Measurements from ENCODE around the gene DCTN3. TPM values are rescaled to one million over a fixed set of nuclear protein-coding genes. Genes with fewer than 3 reads are reported as not detected.
A peak's percentile ranks its signal among the peaks of the same experiment; 100 is the strongest.

Gene DCTN3
- total and polyA plus RNA-seq, 10 of the 15 experiments (the other 5 are each of a cell fraction or from before 2014, with no cell fraction given): 19.0 to 120 (median 71.8) TPM

GRCh38 chr9:34646211-34647083 lies 26.2 kb upstream of the DCTN3 start, which contains the start of gene GALT:
TSS of gene GALT (plus strand) at chr9:34646675. CDS start at chr9:34646705, 30 bp downstream.
- DNase-seq (ENCODE audit: low read depth, low spot score): no peak
- POLR2A ChIA-PET: interaction anchor here (0.5 to 3.4 kb wide), 4 partner anchors 9 to 406 kb away, joined by 3 to 25 read pairs (median 5); partner anchors contain the start of genes DCTN3 and SIGMAR1
- Histone ChIP-seq H3K36me3 (ENCODE audit: control insufficient read depth in 2 of 2, insufficient read depth in 2 of 2, low read length in 1 of 2) (peaks cover 2 to 13% of the 10 kb centered on the region in 2 experiments; a peak in 3 of 4 replicates), H3K9me3 (replicated peaks; ENCODE audit: control insufficient read depth, insufficient read depth, low read length) (no peaks in the 10 kb centered on the region), H3K9ac (ENCODE audit: control insufficient read depth, insufficient read depth, low read length) (peak within 1 kb of the TSS; percentile 92), H3K27me3 (replicated peaks in 1 of 2; ENCODE audit: control insufficient read depth in 2 of 2, insufficient read depth in 2 of 2, low read length in 1 of 2) (no peaks in the 10 kb centered on the region), H3K27ac (ENCODE audit: control insufficient read depth, insufficient read depth) (peak within 1 kb of the TSS; percentile 78), H3K4me3 (peak within 1 kb of the TSS; percentile 74), H4K20me1 (ENCODE audit: control insufficient read depth, insufficient read depth) (no peaks in the 10 kb centered on the region; the same call in 1 of the 2 replicates), H3K79me2 (ENCODE audit: control insufficient read depth, insufficient read depth, low read length) (peaks cover 17% of the 10 kb centered on the region), H2AFZ (ENCODE audit: control insufficient read depth, low read depth, low read length) (peak within 1 kb of the TSS; percentile 99), H3K4me1 (ENCODE audit: control insufficient read depth, insufficient read depth, low read length) (peaks cover 14% of the 10 kb centered on the region), H3K4me2 (ENCODE audit: control insufficient read depth, insufficient read depth) (peak within 1 kb of the TSS; percentile 99)
- TSS peak; percentile 63 for BruUV-seq (replicated peaks)
- CTCF ChIA-PET: interaction anchor here (0.6 to 5.9 kb wide), 12 partner anchors 10 to 435 kb away, joined by 3 to 103 read pairs (median 4); partner anchors contain the start of genes RPP25L and SIGMAR1
- intact Hi-C loops (cut with micrococcal nuclease; ENCODE audit: unreplicated experiment) (no loop called here), in situ Hi-C loops (cut with MboI) (no loop called here)
- ATAC-seq: peak; percentile 95
- 3% methylated on average over 39 of the region's 43 CpGs for WGBS (ENCODE audit: insufficient coverage, insufficient replicate concordance, low lambda C conversion rate, missing lambda C conversion rate)
- RAD21 ChIA-PET (ENCODE audit: unreplicated experiment): interaction anchor here (0.5 to 3.0 kb wide), 4 partner anchors 8 to 38 kb away, joined by 3 to 14 read pairs (median 4); partner anchors contain the start of gene SIGMAR1
- SMC1A ChIA-PET (ENCODE audit: uncharacterized antibody, unreplicated experiment): interaction anchor here (0.8 to 1.7 kb wide), 7 partner anchors 9 to 26 kb away, joined by 3 to 11 read pairs (median 3); partner anchors contain the start of genes DCTN3 and SIGMAR1
- peak; percentile 93 for FAIRE-seq
- TF ChIP-seq YY1 (IDR thresholded peaks at IDR 0.05; ENCODE audit: low read depth, low read length): peak; percentile 85
- TF ChIP-seq MXI1 (IDR thresholded peaks at IDR 0.05; ENCODE audit: low read depth, low read length): peak; percentile 80
- TF ChIP-seq IRF3 (IDR thresholded peaks at IDR 0.05): peak; percentile 75; the same call in 1 of the 2 replicates
- peak; percentile 83 for TF ChIP-seq PKNOX1 (IDR thresholded peaks at IDR 0.05)
- no peak for TF ChIP-seq NRF1 (conservative IDR thresholded peaks at IDR 0.05; ENCODE audit: low read depth, low read length)
- no peak for TF ChIP-seq RBBP5 (conservative IDR thresholded peaks at IDR 0.05)
- no peak for TF ChIP-seq SMAD1 (IDR thresholded peaks at IDR 0.05; ENCODE audit: low read depth, partially characterized antibody)
- no peak for TF ChIP-seq PAX8 (IDR thresholded peaks at IDR 0.05)
- 0 out of 2 replicates have a peak, but pooled peaks have one; percentile 48 for TF ChIP-seq LARP7 (IDR thresholded peaks at IDR 0.05)
- no peak for TF ChIP-seq ZNF24 (IDR thresholded peaks at IDR 0.05)
- TF ChIP-seq NKRF (conservative IDR thresholded peaks at IDR 0.05): peak; percentile 30
- no peak for TF ChIP-seq MYC (IDR thresholded peaks at IDR 0.05; ENCODE audit: insufficient read depth, insufficient read length, insufficient replicate concordance, low read length, severe bottlenecking)
- TF ChIP-seq IKZF2 (IDR thresholded peaks at IDR 0.05): peak; percentile 51 to 70; a peak in 3 of 4 replicates
- TF ChIP-seq ZNF274 (IDR thresholded peaks at IDR 0.05; ENCODE audit: insufficient read depth, insufficient read length): no peak
- TF ChIP-seq PBX3 (IDR thresholded peaks at IDR 0.05; ENCODE audit: insufficient replicate concordance, low read depth, low read length): peak; percentile 74
- TF ChIP-seq SUZ12 (IDR thresholded peaks at IDR 0.05; ENCODE audit: unreplicated experiment): no peak

Data from GM12878 (cell line).